A549 (cell line): ENCODE results near the gene SOX13. TPM values are rescaled to one million over a fixed set of nuclear protein-coding genes. Genes with fewer than 3 reads are reported as not detected.
A peak's percentile ranks its signal among the peaks of the same experiment; 100 is the strongest.

Experiments
- ATAC-seq, 2 experiments: fragments of 200-7000 bp in 1 of 2; fragments of >200 bp in 1 of 2; cut with Nextera tagmentation in 1 of 2; cut with Tn5 transposase in 1 of 2; 3 replicates each; pipeline versions ENCODE4 v1.8.0 to v1.9.1; 2018 to 2020; ENCODE audit warnings: mild to moderate bottlenecking in 1 of 2, moderate library complexity in 1 of 2
- CTCF ChIA-PET: fragments of 300-600 bp; sonication (Branson Sonifier 250); formaldehyde crosslinking; extraction: SDS; loops from one replicate; lab custom pipeline; 2021; ENCODE audit warnings: antibody characterized with exemption, inconsistent platforms; lab: Yijun Ruan, JAX
- POLR2A ChIA-PET: fragments of 350-600 bp; formaldehyde crosslinking; extraction: SDS; loops from one replicate; lab custom pipeline; 2021; ENCODE audit warnings: antibody characterized with exemption, inconsistent platforms; lab: Yijun Ruan, JAX
- DNase-seq, 2 experiments: peaks; one replicate each; pipeline versions ENCODE4 v3.0.0 to v3.0.0-alpha.2; 2011 to 2016; ENCODE audit warnings: low read depth in 1 of 2, low spot score in 1 of 2
- FAIRE-seq: peaks from 2 replicates; lab custom pipeline; 2011; peaks lifted over from hg19 to GRCh38; lab: Jason Lieb, UNC
- H3K27ac ChIP-seq, 2 experiments: fragments of >200 bp; sonication (Bioruptor Twin); formaldehyde crosslinking; 3 replicates each; pipeline ENCODE4 v1.5.1; 2016 to 2017
- H3K4me1 ChIP-seq: fragments of >200 bp; sonication (Bioruptor Twin); formaldehyde crosslinking; 3 replicates; pipeline ENCODE4 v1.6.1; 2016
- H3K4me2 ChIP-seq: fragments of >200 bp; sonication (Bioruptor Twin); formaldehyde crosslinking; 3 replicates; pipeline ENCODE4 v1.6.1; 2016
- H3K4me3 ChIP-seq: fragments of >200 bp; sonication (Bioruptor Twin); formaldehyde crosslinking; 3 replicates; pipeline ENCODE4 v1.5.1; 2016
- H3K9me3 ChIP-seq: fragments of >200 bp; sonication (Bioruptor Twin); formaldehyde crosslinking; 3 replicates; pipeline ENCODE4 v1.6.1; 2016
- CBX8 ChIP-seq: fragments of 200-600 bp; sonication (generic); IDR thresholded peaks from 2 replicates; pipeline ENCODE4 v1.6.1; 2016
- E2F6 ChIP-seq: IDR thresholded peaks from 2 replicates; pipeline ENCODE4 v1.6.1; 2012; ENCODE audit warnings: low read depth, borderline replicate concordance
- ELK1 ChIP-seq: fragments of 150-350 bp; IDR thresholded peaks from 2 replicates; pipeline ENCODE4 v1.6.1; 2014; ENCODE audit warnings: low read depth, mild to moderate bottlenecking, low read length
- FOSL2 ChIP-seq, 2 experiments: fragments of 450-650 bp in 1 of 2; fragments of >200 bp in 1 of 2; sonication (Bioruptor Twin) in 1 of 2; formaldehyde crosslinking; IDR thresholded peaks; 2 replicates each; pipeline versions ENCODE4 v1.5.0 to v1.6.1; 2016 to 2020; ENCODE audit warnings: mild to moderate bottlenecking in 1 of 2, moderate library complexity in 1 of 2
- GATA3 ChIP-seq: IDR thresholded peaks from 2 replicates; pipeline ENCODE4 v1.6.1; 2012; ENCODE audit warnings: borderline replicate concordance
- HDAC2 ChIP-seq: fragments of 200-600 bp; sonication (generic); IDR thresholded peaks from 2 replicates; pipeline ENCODE4 v1.6.1; 2016
- HES2 ChIP-seq: fragments of >200 bp; sonication (Bioruptor Twin); formaldehyde crosslinking; IDR thresholded peaks from 2 replicates; pipeline ENCODE4 v1.6.1; 2016
- HEYL ChIP-seq: fragments of 250-450 bp; sonication (Bioruptor Pico); IDR thresholded peaks from 2 replicates; pipeline ENCODE4 v1.8.0; 2021; ENCODE audit warnings: mild to moderate bottlenecking, moderate library complexity
- HMGXB4 ChIP-seq: fragments of 250-450 bp; sonication (Bioruptor Pico); IDR thresholded peaks from 2 replicates; pipeline ENCODE4 v1.5.0; 2021; ENCODE audit warnings: mild to moderate bottlenecking, moderate library complexity, borderline replicate concordance
- HOXB5 ChIP-seq: fragments of 250-450 bp; sonication (Bioruptor Pico); IDR thresholded peaks from 2 replicates; pipeline ENCODE4 v1.5.0; 2020; ENCODE audit warnings: mild to moderate bottlenecking, moderate library complexity
- JUNB ChIP-seq: fragments of >200 bp; sonication (Bioruptor Twin); formaldehyde crosslinking; IDR thresholded peaks from 2 replicates; pipeline ENCODE4 v1.6.1; 2016
- KDM1A ChIP-seq: fragments of 200-600 bp; sonication (generic); IDR thresholded peaks from 2 replicates; pipeline ENCODE4 v1.6.1; 2016; ENCODE audit warnings: low read depth, mild to moderate bottlenecking
- KDM5A ChIP-seq: fragments of 200-600 bp; sonication (generic); IDR thresholded peaks from 2 replicates; pipeline ENCODE4 v1.6.1; 2016; ENCODE audit warnings: antibody characterized with exemption, mild to moderate bottlenecking
- MYC ChIP-seq: IDR thresholded peaks from 2 replicates; pipeline ENCODE4 v1.6.1; 2012; ENCODE audit warnings: mild to moderate bottlenecking, inconsistent platforms, low read length, improper control_type of control experiment, borderline replicate concordance
- NPAS2 ChIP-seq: fragments of 250-450 bp; sonication (Bioruptor Pico); IDR thresholded peaks from 2 replicates; pipeline ENCODE4 v1.8.0; 2022; ENCODE audit warnings: mild to moderate bottlenecking, moderate library complexity, borderline replicate concordance
- PHF8 ChIP-seq: fragments of 200-600 bp; sonication (generic); IDR thresholded peaks from 2 replicates; pipeline ENCODE4 v1.6.1; 2016; ENCODE audit warnings: low read depth, mild to moderate bottlenecking, antibody characterized with exemption, moderate library complexity, borderline replicate concordance
- POLR2AphosphoS2 ChIP-seq: conservative IDR thresholded peaks from 2 replicates; pipeline ENCODE4 v1.6.1; 2012; ENCODE audit warnings: low read length, improper control_type of control experiment, inconsistent platforms
- RCOR1 ChIP-seq: fragments of 150-350 bp; IDR thresholded peaks from 2 replicates; pipeline ENCODE4 v1.6.1; 2014; ENCODE audit warnings: antibody characterized with exemption, low read length, low read depth
- REST ChIP-seq: fragments of 200-600 bp; sonication (generic); IDR thresholded peaks from 2 replicates; pipeline ENCODE4 v1.6.1; 2016; ENCODE audit warnings: antibody characterized with exemption, mild to moderate bottlenecking, moderate library complexity
- SMC3 ChIP-seq: fragments of >200 bp; sonication (Bioruptor Twin); formaldehyde crosslinking; IDR thresholded peaks from 3 replicates; pipeline ENCODE4 v1.6.1; 2018; ENCODE audit warnings: inconsistent platforms
- SREBF2 ChIP-seq: fragments of 450-650 bp; IDR thresholded peaks from 2 replicates; pipeline ENCODE4 v1.6.1; 2014; ENCODE audit warnings: mild to moderate bottlenecking, moderate library complexity
- ZSCAN20 ChIP-seq: fragments of 250-450 bp; sonication (Bioruptor Pico); IDR thresholded peaks from 2 replicates; pipeline ENCODE4 v1.8.0; 2022; ENCODE audit warnings: mild to moderate bottlenecking, moderate library complexity
- WGBS: methylation state at CpG from one replicate; pipeline ENCODE4 v1.1.6; 2017; ENCODE audit errors: missing lambda C conversion rate; 5-methylcytosine and 5-hydroxymethylcytosine counted together
- polyA plus RNA-seq, 4 experiments: library from polyadenylated mRNA; depleted of rRNA in 3 of 4; stranded (reverse); fragments of >200 nt; fragmentation: RNase III in 1 of 4; extraction: RNeasy Plus Mini Kit Qiagen cat#74134 plus additional on column Dnase treatment in 1 of 4; gene quantifications; 2 replicates in 3 of 4; 3 replicates in 1 of 4; pipeline ENCODE4 v1.2.3, GENCODE V29; 2011 to 2017

SOX13 gene
- polyA plus RNA-seq, 2 of the 4 experiments (the other 2 are of a cell fraction), result 6.8 to 9.8 TPM

GRCh38 chr1:204108312-204109141 lies 35.6 kb downstream of the SOX13 start:
- CTCF ChIA-PET, result interaction anchor here (0.8 to 1.9 kb wide), 6 partner anchors 20 to 247 kb away, joined by 3 to 14 read pairs (median 4); partner anchors contain the start of gene SNRPE
- 90% methylated on average over 20 of the region's 21 CpGs for WGBS
- Histone ChIP-seq H3K27ac (no peak overlapping the region), H3K4me1 (peaks cover 34% of the 10 kb centered on the region), H3K4me2 (no peak overlapping the region), H3K4me3 (no peak overlapping the region), H3K9me3 (no peaks in the 10 kb centered on the region)
- TF ChIP-seq HDAC2 (no peak), POLR2AphosphoS2 (no peak), PHF8 (no peak), HOXB5 (CRISPR knock-in tag) (no peak), E2F6 (no peak), GATA3 (no peak), FOSL2 (IDR thresholded peaks at IDR 0.05) (no peak), FOSL2 (CRISPR knock-in tag; IDR thresholded peaks at IDR 0.05) (no peak), SREBF2 (no peak), JUNB (no peak), ELK1 (no peak), MYC (no peak), HES2 (no peak), HMGXB4 (CRISPR knock-in tag) (no peak)
- POLR2A ChIA-PET, result no interaction called here
- ATAC-seq (no peak), FAIRE-seq (no peak), DNase-seq (no peak)

- Histone ChIP-seq H3K9me3 (no peaks in the 10 kb centered on the region), H3K27ac (no peak overlapping the region), H3K4me3 (no peak overlapping the region), H3K4me2 (peak overlapping the region; percentile 31; the same call in 2 of the 3 replicates), H3K4me1 (peaks cover 19% of the 10 kb centered on the region)
- no peak for FAIRE-seq
- ATAC-seq, result peak in 1 of 2 experiments; percentile 42; a peak in 3 of 6 replicates
- WGBS, result 53% methylated on average over 5 of the region's 5 CpGs
- POLR2A ChIA-PET, result no interaction called here
- CTCF ChIA-PET, result interaction anchor here (0.6 to 32.2 kb wide), 4 partner anchors 12 to 245 kb away, joined by 3 to 757 read pairs (median 14); partner anchors contain the start of gene SNRPE
- peak in 1 of 2 experiments; percentile 23 for DNase-seq
- no peak for TF ChIP-seq PHF8
- no peak for TF ChIP-seq ZSCAN20
- no peak for TF ChIP-seq MYC
- no peak for TF ChIP-seq CBX8
- TF ChIP-seq HEYL, result no peak
- TF ChIP-seq KDM1A, result no peak
- TF ChIP-seq NPAS2 (CRISPR knock-in tag), result no peak
- no peak for TF ChIP-seq GATA3
- no peak for TF ChIP-seq RCOR1
- no peak for TF ChIP-seq SMC3
- no peak for TF ChIP-seq HES2
- no peak for TF ChIP-seq REST
- no peak for TF ChIP-seq KDM5A
These were observed 38.1 kb downstream of the SOX13 start for GRCh38 chr1:204110894-204111633.
